Astrocyte (in vitro differentiated cells and primary cell): ENCODE data around the gene PLCB4.

Experiments used
- CTCF ChIP-seq: IDR thresholded peaks from 2 replicates; pipeline ENCODE4 v1.5.1; 2011; ENCODE audit warnings: low read depth, mild to moderate bottlenecking, inconsistent platforms, low read length, moderate library complexity; ENCODE audit not compliant: insufficient read depth
- EZH2 ChIP-seq: IDR thresholded peaks from 2 replicates; pipeline ENCODE4 v1.6.1; 2012; ENCODE audit warnings: mild to moderate bottlenecking, low read length, inconsistent platforms; ENCODE audit not compliant: insufficient read depth

- TF ChIP-seq CTCF: no peak
- no peak for TF ChIP-seq EZH2
Measured at GRCh38 chr20:9220874-9221547, 152.1 kb downstream of the PLCB4 start.
